Fibroblast of the aortic adventitia (primary cell): Measurements from ENCODE around the gene MAP2K4. TPM values are rescaled to one million over a fixed set of nuclear protein-coding genes. Genes with fewer than 3 reads are reported as not detected.

Experiments
- DNase-seq: peaks from one replicate; pipeline ENCODE4 v3.0.0-alpha.2; 2010; ENCODE audit warnings: low read depth
- H3K4me3 ChIP-seq: 2 replicates; pipeline ENCODE4 v1.5.1; 2011; ENCODE audit warnings: low read depth, mild to moderate bottlenecking, control low read depth, low read length, moderate library complexity
- total RNA-seq: library from RNA; depleted of rRNA; stranded (reverse); fragments of >200 nt; gene quantifications from 2 replicates; pipeline ENCODE4 v1.2.3, GENCODE V29; 2012; ENCODE audit warnings: low replicate concordance
- TF ChIP-seq, protein P1 (sequence below): IDR thresholded peaks from 2 replicates; pipeline ENCODE4 v1.5.1; 2011; ENCODE audit warnings: mild to moderate bottlenecking, low read length, control low read depth, inconsistent platforms; ENCODE audit not compliant: insufficient read depth

The MAP2K4 gene
- total RNA-seq, 1 donor, result 26.5 TPM

DNA sequence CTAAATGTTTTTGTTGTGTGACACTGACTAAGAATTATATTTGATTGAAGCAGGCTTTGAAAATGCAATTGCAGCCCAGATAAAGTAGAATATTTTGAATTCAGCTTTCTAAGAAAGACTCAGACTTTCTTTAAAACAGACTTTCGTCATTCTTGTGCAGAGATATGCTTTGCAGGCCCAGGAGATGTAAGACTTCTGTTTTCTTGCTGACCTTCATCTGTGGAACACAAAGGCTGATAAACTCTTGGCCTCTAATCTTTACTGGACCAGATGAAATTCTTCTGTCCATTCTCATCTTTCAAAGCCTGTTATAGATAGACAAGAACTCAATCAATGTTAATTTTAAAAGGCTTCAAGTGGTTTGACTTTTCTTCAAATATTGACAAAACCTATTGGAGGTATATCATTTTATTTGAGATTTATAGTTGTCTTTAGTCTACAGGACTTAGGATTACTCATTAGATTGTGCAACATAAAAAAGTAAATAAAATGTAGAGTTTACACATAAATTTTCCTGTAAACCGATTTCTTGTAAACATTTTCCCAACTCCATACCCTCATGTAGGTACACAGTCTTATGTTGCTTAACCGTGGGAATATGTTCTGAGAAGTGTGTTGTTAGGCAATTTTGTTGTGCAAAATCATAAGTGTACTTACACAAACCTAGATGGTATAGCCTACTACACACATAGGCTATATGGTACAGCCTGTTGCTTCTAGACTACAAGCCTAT, 94.2 kb downstream of the MAP2K4 start:
- TF ChIP-seq, protein P1, sequence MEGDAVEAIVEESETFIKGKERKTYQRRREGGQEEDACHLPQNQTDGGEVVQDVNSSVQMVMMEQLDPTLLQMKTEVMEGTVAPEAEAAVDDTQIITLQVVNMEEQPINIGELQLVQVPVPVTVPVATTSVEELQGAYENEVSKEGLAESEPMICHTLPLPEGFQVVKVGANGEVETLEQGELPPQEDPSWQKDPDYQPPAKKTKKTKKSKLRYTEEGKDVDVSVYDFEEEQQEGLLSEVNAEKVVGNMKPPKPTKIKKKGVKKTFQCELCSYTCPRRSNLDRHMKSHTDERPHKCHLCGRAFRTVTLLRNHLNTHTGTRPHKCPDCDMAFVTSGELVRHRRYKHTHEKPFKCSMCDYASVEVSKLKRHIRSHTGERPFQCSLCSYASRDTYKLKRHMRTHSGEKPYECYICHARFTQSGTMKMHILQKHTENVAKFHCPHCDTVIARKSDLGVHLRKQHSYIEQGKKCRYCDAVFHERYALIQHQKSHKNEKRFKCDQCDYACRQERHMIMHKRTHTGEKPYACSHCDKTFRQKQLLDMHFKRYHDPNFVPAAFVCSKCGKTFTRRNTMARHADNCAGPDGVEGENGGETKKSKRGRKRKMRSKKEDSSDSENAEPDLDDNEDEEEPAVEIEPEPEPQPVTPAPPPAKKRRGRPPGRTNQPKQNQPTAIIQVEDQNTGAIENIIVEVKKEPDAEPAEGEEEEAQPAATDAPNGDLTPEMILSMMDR, result no peak
- DNase-seq, result no peak
- no peak overlapping the region for H3K4me3 ChIP-seq

DNA sequence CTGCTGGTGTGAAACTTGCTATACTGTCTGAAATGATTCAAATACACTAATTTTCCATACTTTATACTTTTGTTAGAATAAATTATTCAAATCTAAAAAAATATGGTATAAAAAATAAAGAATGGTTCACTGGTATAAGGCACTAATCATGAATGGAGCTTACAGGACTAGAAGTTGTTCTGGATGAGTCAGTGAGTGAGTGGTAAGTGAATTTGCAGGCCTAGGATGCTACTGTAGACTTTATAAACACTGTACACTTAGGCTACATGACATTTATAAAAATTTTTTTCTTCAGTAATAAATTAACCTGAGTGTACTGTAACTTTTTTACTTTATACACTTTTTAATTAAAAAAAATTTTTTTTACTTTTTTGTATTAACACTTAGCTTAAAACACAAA, 95.5 kb downstream of the MAP2K4 start:
- TF ChIP-seq, protein P1, result no peak
- no peak for DNase-seq
- no peak overlapping the region for H3K4me3 ChIP-seq

DNA sequence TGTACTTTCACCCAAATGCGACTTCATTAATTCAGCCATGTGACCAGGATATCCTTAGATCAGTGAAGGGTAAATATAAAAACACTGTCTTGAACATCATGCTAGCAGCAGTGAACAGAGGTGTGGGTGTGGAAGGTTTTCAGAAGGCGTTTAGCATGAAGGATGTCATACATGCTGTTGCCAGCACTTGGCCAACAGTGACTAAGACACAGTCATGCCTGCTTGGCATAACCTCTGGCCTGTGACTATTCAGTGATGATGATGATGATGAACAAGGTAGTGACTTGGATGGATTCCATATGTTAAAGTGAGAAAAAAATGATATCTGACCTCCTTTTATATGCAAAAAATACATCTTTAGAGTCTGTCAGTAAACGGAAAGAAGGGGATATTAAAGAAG, 97.9 kb downstream of the MAP2K4 start:
- H3K4me3 ChIP-seq, result no peak overlapping the region
- no peak for DNase-seq
- TF ChIP-seq, protein P1, result no peak

DNA sequence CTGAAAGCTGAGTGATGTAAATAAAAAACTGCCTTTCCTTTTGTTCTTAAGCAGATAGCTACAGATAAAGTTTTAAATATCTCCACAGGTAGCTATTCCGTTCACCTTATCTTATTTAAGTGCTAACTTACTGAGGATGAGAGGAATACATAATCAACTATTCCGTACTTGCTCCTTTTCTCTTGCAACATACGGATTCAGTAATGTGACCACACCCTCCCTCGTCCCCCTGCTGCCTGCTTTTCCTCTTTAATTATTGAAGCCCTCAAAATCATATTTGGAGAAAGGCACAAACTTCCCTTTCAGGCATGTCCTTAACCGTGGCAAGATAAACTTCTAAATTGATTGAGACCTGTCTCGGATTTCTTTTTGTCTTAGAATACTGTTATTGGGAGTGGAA, 101.4 kb downstream of the MAP2K4 start:
- no peak overlapping the region for H3K4me3 ChIP-seq
- TF ChIP-seq, protein P1, result no peak
- no peak for DNase-seq

DNA sequence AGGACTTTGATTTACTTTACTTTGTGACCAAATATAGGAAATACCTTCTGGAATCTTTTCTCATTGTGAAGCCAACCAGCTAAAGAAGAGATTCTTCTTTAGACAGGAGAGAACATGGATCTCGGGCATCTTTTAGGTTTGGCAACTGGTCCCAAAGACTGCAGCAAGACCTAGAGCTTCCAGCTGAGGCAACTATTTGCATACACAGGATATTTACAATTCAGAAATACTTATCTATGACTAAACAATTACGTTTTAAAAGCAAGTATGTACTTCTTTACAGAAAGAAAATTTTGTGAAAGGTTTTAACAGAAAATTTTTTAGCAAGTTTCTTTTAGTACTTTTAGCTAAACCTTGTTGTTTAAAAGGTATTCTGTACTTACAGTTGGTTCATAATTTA, 106.5 kb downstream of the MAP2K4 start:
- H3K4me3 ChIP-seq, result no peak overlapping the region
- DNase-seq, result no peak
- TF ChIP-seq, protein P1, result no peak

DNA sequence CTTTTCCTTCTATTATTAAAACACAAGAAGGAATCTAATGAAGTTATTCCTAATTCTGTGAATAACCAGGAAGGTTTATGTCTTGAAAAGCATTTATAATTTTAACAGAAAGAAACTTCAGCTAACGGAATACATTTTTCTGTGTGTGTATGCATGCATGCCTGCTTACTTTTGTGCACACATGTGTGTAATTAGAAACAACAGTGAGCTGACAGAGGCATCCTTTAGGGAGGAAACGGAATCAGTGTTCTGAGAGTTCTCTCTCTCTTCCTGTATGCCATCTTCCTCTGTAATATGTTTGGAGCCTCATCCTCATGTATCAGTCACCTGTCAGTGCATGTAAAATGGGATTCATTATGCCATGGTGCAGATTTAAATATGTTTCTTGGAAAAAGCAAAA, 107.0 kb downstream of the MAP2K4 start:
- DNase-seq, result no peak
- TF ChIP-seq, protein P1, result no peak
- no peak overlapping the region for H3K4me3 ChIP-seq

DNA sequence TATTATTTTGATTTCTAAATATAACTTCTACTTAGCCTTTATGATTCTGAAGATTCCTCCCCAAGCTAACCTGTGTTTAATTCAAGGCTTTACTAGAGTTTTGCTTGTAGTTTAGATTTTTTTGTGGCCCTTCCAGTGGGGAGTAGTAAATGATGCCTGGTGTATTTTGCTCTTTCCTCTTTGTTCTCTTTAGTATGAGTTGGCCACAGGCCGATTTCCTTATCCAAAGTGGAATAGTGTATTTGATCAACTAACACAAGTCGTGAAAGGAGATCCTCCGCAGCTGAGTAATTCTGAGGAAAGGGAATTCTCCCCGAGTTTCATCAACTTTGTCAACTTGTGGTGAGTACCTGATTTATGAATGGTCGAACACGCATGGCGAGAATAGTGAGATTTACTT, 108.3 kb downstream of the MAP2K4 start:
- TF ChIP-seq, protein P1, result no peak
- DNase-seq, result no peak
- H3K4me3 ChIP-seq, result no peak overlapping the region
